ENCODE results near the gene IGFBP1.

Gene IGFBP1

GRCh38 chr7:45898222-45898621 lies 9.9 kb downstream of the IGFBP1 start:
- H3K4me3 ChIP-seq (ENCODE audit: low read depth, low read length), result no peak overlapping the region

- H3K4me3 ChIP-seq (ENCODE audit: low read depth, low read length), result no peak overlapping the region
Measured at GRCh38 chr7:45901566-45901965, 13.3 kb downstream of the IGFBP1 start.

- H3K4me3 ChIP-seq (ENCODE audit: low read depth, low read length), result no peak overlapping the region
Measured at GRCh38 chr7:45902820-45903219, 14.5 kb downstream of the IGFBP1 start.

GRCh38 chr7:45909561-45909960 lies 21.3 kb downstream of the IGFBP1 start:
- H3K4me3 ChIP-seq (ENCODE audit: low read depth, low read length), result no peak overlapping the region

- no peak overlapping the region for H3K4me3 ChIP-seq (ENCODE audit: low read depth, low read length)
Measured at GRCh38 chr7:45910855-45911254, 22.6 kb downstream of the IGFBP1 start.

GRCh38 chr7:45911311-45911710 lies 23.0 kb downstream of the IGFBP1 start:
- H3K4me3 ChIP-seq (ENCODE audit: low read depth, low read length), result no peak overlapping the region

- H3K4me3 ChIP-seq (ENCODE audit: low read depth, low read length), result no peak overlapping the region
Measured at GRCh38 chr7:45912972-45913371, 24.7 kb downstream of the IGFBP1 start.

- H3K4me3 ChIP-seq (ENCODE audit: low read depth, low read length), result no peak overlapping the region
Measured at GRCh38 chr7:45914911-45915310, 26.6 kb downstream of the IGFBP1 start.

GRCh38 chr7:45915606-45916005 lies 27.3 kb downstream of the IGFBP1 start:
- H3K4me3 ChIP-seq (ENCODE audit: low read depth, low read length), result no peak overlapping the region

GRCh38 chr7:45917064-45917463 lies 28.8 kb downstream of the IGFBP1 start:
- H3K4me3 ChIP-seq (ENCODE audit: low read depth, low read length), result no peak overlapping the region

- no peak overlapping the region for H3K4me3 ChIP-seq (ENCODE audit: low read depth, low read length)
Measured at GRCh38 chr7:45917658-45918057, 29.4 kb downstream of the IGFBP1 start.

- no peak overlapping the region for H3K4me3 ChIP-seq (ENCODE audit: low read depth, low read length)
Measured at GRCh38 chr7:45918556-45918955, 30.3 kb downstream of the IGFBP1 start.

- no peak overlapping the region for H3K4me3 ChIP-seq (ENCODE audit: low read depth, low read length)
Measured at GRCh38 chr7:45919231-45919784, 31.0 kb downstream of the IGFBP1 start.

- H3K4me3 ChIP-seq (ENCODE audit: low read depth, low read length), result peak overlapping the region; percentile 57
Measured at GRCh38 chr7:45919993-45920459, 31.7 kb downstream of the IGFBP1 start.

GRCh38 chr7:45920502-45921380 lies 32.5 kb downstream of the IGFBP1 start, which contains the start of gene IGFBP3:
Gene IGFBP3, minus strand, starts transcription at chr7:45921272. Its CDS starts 132 bp downstream, at chr7:45921140.
- peak within 1 kb of the TSS; percentile 57 for H3K4me3 ChIP-seq (ENCODE audit: low read depth, low read length)

- H3K4me3 ChIP-seq (ENCODE audit: low read depth, low read length), result peak overlapping the region; percentile 57
Measured at GRCh38 chr7:45921381-45921698, 33.1 kb downstream of the IGFBP1 start.

- H3K4me3 ChIP-seq (ENCODE audit: low read depth, low read length), result peak overlapping the region; percentile 57
Measured at GRCh38 chr7:45921699-45922519, 33.6 kb downstream of the IGFBP1 start.

GRCh38 chr7:45922810-45923209 lies 34.5 kb downstream of the IGFBP1 start:
- no peak overlapping the region for H3K4me3 ChIP-seq (ENCODE audit: low read depth, low read length)

- H3K4me3 ChIP-seq (ENCODE audit: low read depth, low read length), result no peak overlapping the region
Measured at GRCh38 chr7:45923290-45923689, 35.0 kb downstream of the IGFBP1 start.

GRCh38 chr7:45923818-45924217 lies 35.5 kb downstream of the IGFBP1 start:
- no peak overlapping the region for H3K4me3 ChIP-seq (ENCODE audit: low read depth, low read length)

- no peak overlapping the region for H3K4me3 ChIP-seq (ENCODE audit: low read depth, low read length)
Measured at GRCh38 chr7:45924283-45924682, 36.0 kb downstream of the IGFBP1 start.

- no peak overlapping the region for H3K4me3 ChIP-seq (ENCODE audit: low read depth, low read length)
Measured at GRCh38 chr7:45927721-45928120, 39.4 kb downstream of the IGFBP1 start.
